GM18519 (cell line): ENCODE measurements around the gene SLC22A5.
"Not testable (repeated sequence)": the region's sequence is repeated elsewhere in the genome, so short reads cannot be mapped to it uniquely, and the experiment has no call there.

Experiments used
- ATAC-seq: cut with Tn5 transposase; IDR thresholded peaks from one replicate; pipeline ENCODE4 v1.9.1; 2021; ENCODE audit warnings: mild to moderate bottlenecking, moderate library complexity; ENCODE audit not compliant: unreplicated experiment, low FRiP score

Gene SLC22A5

DNA sequence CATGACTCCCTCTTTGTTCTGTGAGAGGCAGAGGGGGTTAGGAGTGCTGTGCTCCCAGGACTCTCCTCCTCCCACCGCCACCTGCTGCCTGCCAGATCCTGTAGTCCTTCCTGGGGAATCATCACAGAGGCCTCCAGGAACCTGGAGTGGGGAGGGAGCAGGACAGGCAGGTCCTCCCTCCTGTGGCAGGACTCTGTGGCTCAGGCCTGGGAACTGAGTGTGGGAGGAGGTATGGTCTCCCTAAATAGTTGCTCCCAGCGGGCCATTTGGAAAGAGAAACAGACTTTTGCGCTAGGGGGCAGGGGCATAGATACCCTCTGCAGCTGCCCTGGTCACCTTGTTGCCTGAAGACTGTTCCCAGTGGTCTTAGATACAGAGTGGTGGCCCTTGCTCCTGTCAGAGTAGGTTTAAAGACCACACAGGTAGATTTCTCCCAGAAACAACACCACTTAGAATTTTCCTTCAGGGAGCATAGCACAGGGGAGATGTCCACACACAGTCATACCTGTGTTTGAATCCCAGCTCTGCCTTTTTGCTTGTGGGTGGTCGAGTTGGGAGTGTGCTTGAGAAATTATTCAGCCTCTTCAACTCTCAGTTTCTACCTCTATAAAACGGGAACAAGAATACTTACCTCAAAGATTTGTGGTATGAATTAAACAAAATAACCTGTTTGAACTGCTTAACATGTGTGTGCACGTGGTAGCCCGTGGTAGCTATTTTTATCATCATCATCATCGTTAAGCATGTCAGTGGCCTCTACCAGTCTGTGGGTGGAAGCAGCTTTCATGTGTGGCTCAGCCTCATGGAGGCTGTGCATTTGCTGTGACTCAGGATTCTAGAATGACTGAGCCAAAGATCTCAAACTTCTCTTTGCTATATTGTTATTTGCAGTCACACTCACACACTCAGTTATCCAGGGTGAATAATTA is 55.8 kb downstream of the SLC22A5 start:
- ATAC-seq, result peak; percentile 52

DNA sequence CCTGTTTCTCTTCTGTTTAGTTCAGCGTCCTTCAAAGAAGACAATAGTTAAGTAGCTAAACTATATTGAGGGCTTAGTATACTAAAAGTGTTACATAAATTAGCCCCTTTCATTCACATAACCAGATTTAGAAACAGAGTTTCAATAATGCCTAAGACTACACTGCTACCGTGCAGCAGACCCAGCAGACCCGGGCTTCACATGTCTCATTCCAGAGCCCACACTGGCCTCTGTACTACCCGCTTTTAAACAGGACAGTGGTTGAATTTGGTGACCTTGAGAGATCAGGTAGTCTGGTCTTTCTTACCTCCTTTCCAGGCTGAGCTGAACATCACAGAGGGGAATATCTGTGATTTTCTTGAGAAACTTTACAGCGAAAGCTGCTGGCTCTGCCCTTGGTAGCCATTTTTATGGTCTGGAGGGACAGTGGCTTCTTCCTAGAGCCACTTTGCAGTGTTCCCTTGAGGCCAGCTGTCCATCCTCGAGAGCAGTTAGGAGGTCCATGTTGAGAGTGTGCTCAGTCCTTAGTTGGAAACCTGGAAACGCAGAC is 56.5 kb downstream of the SLC22A5 start:
- ATAC-seq, result no peak

DNA sequence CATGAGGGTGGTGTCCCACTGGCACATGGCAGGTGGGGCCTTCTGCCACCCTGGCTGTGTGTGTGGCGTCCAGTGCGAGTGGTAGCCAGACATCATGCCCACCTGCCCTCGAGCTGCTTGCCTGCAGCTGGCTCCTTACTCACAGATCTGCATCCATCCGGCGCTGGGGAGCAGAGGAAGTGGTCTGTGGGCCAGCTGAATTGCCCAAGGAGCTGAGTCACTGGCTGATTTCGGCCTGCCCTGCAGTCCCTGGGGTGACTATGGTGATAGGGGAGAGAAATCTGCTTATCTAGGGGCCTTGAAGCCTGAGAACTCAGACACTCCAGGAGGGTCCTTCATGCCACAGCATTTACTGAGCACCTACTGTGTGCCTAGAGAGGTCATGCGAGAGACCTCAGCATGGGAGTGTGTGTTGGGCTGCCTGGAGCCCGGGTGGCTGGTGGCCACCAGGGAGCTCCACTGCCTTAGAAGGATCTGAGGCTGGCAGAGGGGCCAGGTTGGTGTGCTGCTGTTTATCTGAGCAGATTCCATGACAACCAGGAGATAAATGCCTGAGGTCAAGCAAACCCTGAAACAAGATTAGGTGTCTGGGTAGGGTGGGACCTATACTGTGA is 57.1 kb downstream of the SLC22A5 start:
- no peak for ATAC-seq

DNA sequence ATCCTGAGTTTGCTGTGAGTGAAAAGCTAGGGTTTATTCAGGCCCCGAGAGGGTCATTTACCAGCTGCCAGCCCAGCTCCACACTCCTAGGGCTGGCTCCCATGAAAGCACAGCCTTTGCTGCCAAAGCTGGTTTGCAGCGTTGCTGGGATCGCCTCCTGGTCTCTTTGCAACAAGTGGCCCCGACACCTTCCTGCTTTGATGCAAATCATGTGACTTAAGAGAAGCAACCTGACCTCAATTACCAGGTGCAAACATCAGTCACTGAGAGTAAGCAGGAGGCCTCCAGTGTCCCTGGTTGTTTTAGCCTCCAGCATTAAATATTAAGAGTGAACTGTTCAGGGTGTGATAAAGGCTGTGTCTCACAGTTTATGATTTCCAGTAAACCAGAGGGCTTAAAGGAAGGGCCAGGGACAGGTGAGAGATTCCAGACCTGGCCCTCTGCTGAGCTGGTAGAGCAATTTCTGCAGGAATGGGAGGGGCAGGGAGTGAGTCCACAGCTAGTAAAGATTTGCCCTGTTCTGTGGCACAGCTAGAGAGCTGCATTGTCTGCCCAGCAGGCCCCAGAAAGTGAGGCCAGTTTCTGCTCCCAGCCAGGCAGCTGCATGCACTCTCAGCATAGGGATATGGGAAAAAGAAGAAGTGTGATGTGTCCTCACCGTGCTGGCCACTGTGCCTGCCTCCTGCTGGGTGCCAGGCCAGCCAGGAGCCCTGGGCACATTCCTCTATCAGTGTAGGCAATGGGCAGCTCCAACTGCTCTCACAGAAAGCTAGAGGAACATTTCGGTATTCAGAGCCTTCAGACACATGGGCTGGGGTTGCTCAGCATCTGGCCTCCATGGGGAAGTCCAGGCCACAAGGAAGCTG is 58.0 kb downstream of the SLC22A5 start:
- ATAC-seq, result no peak

DNA sequence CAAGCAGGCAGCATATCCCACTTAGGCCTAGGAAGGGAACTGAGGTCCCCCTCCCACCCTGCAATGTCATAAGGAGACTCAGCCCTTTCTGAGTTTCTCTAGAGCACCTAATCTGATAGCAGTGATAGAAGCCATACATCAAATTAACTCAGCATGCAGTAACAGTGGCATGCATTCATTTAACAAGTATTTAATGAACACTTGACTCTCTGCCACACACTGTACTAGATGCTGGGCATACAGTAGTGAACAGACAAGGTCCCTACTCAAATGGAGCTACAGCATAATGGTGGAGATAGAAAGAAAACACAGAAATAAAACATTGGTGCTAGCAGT is 58.6 kb downstream of the SLC22A5 start:
- ATAC-seq, result no peak

DNA sequence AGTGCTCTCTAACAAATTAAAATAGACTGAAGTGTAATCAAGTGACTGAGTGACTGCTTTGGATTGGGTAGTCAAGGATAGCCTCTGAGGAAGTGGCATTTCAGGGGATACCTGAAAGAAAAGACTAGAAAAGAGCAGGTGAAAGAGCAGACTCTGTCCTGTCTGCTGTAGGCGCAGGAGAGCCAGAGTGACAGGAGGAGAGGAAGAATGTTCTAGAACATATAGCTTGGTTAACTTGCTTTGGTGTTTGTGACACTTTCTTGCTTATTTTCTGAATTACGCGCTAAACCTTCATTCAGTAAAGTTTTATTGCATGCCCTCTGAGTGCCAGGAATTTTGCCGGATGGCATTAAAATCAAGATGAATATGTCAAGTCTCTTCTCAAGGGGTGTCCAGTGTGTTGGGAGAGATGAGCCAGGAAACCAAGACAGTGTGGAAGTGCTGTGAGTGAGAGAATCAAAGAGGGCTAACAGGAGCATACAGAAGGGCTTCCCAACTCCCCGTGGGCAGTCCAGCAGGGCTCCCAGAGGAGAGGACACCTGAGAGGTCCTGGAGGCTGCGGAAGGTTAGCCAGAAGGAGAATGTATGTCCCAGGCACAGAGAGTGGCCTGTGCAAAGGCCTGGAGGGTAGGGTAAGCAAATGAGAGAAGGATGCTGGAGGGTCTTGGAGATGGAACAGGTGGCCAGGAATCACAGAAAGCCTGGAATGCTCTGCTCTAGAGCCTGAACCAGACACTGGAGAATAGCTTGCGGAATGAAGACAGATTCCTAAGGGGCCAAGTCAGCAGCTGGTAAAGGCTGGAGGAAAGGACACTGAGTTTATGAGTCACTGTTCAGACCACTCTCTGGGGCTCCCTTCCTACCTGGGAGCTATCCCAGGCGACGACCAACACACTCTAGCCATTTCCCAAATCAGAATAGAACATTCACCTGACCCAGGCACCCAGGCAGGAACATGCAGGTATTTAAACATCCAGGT is 59.3 kb downstream of the SLC22A5 start:
- ATAC-seq, result no peak

DNA sequence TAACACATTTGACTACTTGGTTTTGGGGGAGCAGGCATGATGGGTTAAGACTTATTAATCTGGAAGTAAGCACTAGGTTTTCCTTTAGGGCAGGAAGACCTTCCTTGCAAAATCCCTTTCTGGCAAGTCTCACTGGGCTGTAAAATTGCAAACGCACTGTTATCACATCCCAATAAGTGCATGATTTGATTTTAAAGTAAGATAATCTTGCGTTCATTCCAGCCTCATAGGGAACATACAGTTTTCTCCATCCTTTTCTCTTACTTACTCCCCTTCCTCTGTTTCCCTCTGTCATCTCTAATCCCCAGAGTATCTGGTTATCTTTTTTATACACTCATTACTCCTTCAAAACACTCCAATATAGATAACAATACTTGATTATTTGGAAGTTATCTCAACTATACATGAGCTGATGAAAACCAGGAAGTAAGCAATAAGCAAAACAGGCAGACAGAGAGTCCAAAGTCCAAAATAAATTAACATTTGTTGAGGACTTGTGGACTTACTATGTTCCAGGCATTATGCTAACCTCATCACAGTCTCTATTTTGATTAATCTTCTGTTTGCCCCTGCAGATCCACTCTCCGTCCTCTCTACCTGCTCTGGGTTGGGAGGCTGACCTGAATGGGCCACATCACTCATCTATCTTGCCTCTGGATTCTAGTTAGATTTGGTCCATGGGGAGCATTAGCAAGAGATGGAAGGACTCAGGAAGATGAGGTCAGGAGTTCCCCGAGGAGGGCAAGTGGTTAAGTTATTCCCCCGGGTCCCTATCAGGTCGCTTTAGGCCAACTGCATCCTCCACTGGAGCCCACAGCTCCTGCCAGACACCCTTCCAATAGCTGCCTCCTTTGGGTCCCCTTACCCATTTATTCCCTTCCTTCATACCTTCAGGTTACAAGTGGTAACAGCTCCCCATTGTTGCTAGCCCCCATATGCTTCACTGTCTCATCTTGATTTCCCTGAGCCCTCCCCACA is 60.2 kb downstream of the SLC22A5 start:
- ATAC-seq, result no peak

DNA sequence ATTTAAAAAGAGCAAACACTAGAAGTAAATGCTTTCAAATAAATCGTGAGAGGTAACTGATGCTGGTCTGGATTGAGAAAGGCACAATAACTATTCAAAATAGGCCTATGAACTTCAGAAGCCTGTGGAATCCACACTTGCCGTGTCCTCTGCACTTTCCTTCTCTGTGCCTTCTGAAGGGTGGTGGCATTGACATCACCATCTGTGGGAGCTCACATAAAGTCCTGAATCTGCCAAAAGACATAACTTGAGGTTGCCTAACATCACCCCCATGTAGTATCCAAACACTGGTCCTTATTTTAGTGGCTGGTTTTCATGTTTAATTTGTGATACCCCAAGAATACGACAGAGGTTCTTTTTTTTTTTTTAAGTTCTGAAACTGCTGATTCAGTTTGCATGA is 61.2 kb downstream of the SLC22A5 start:
- ATAC-seq, result no peak

DNA sequence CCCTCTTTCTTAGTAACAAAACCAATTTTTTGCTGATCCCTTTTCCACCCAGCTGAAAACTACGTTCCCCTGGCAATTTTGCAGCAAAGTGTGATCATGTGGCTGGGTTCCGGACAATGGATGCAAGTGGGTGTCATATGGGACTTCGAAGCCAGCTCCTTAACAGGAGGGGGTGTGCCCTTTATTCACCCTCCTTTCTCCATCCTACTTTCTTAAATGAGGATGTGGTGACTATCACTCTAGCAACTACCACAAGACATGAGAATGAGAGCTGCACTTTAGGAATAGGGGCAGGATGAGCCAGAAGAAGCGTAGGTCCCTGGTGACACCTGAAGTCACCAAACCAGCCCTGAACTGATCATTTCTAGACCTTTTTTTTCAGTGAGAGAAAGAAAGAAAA is 62.1 kb downstream of the SLC22A5 start:
- no peak for ATAC-seq

DNA sequence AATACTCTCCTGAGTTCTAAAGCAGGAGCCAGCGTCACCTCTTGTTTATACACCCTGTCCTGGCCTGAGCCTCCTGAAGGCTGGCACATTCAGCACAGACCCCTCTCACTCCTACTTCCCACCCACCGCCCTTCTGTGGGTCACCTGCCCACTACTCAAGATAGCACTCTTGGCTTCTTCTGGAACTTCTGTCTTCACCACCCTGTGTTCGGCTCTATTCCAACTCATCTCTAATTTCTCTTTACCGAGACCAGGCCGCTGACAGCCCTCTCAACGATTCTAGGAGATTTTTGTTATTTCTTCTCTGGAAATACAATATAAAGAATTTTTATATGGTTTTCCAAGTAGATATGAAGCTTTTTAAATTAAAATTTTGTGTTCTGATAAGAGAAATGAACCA is 63.6 kb downstream of the SLC22A5 start:
- no peak for ATAC-seq

DNA sequence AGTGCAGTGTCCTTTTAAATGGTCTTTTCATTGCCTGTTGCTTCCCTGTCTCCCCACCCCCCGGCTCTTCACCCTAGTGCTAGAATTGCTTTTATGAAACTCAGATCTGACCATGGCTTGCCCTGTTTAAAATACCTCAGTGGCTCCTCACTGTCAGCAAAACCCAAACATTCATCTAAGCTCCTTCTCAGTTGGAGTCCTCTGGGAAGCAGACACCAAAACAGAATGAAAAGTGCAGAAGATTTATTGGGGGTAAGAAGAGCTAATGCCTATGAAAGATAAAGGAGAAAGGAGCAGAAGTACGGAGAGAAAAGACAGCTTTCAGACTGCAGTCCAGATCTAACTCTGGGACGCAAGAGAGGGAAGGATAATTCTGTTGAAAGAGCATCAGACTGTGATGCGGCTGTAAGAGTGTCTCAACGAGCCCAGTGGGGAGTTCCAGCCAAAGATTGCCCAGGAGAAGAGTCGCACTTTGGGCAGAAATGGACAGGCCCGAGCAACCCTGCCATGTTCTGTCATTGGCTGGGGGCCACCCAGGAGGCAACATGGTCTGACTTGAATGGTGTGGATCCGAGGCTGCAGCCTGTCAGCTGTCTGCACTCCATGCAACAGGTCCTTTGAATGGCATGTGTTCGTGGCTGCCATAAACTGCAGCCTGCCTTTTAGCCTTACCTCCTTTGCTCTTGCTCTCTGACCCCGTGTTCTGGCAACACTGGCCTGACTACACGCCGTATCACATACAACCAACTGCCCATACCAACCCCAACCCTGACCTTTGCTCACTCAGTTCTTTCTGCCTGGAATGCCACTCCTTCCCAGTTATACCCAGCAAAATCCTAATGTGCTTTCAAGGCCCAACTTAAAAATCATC is 65.1 kb downstream of the SLC22A5 start:
- ATAC-seq, result no peak

DNA sequence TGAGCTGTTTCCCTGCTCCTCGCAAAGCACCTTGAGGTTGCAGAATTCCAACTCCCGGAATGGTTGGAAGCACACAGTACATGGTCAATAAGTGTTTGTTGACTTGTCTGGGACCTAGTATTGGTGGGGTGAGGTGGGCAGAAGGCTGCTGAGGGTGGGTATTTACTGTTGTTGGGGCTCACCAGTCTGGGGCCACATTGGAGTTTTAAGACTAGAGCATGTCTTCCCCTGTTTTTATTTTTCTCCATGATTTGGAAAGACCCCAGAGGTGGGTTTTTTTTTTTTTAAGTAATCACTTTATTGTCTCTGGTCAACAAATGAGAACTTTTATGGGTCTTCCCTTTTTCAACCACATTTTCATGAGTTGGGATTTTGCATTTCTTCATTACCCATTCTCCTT is 65.9 kb downstream of the SLC22A5 start:
- no peak for ATAC-seq

DNA sequence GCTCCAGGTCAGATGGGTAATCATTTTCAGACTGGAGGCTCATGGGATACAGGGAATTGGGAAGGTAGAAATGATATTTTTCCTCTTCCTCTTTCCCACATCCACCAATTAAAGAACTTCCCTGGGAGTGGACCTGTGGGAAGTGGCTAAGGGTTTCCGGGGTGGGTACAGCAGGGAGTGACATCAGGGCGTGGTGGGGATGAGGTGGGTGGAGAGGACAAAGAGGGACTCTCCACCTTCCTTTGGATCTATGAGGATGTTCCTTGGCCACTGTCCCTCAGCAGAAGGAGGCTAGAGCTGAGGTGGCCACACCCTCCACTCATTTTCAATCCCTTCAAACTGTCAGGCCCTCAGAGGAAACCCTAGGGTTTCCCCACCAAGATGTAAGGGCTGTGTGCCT is 66.4 kb downstream of the SLC22A5 start:
- ATAC-seq, result no peak

DNA sequence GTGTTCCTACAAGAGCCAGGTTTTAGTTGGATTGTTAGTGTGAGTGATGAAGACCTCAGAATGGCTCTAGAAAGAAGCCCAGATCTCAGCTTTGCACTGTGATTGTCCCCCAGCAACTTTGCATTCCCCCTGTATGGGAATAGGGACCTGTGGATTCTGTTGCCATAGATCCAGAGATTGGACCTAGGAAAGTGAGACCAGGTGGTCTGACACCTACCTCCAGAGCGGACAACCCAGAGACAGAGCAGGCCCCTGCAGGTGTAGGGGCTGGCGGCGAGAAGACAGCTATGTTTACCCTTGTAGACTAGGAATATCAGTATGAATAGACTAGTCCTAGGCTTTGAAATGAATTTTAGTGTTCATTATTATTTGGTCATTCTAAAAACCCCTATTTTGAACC is 67.4 kb downstream of the SLC22A5 start:
- ATAC-seq, result no peak

DNA sequence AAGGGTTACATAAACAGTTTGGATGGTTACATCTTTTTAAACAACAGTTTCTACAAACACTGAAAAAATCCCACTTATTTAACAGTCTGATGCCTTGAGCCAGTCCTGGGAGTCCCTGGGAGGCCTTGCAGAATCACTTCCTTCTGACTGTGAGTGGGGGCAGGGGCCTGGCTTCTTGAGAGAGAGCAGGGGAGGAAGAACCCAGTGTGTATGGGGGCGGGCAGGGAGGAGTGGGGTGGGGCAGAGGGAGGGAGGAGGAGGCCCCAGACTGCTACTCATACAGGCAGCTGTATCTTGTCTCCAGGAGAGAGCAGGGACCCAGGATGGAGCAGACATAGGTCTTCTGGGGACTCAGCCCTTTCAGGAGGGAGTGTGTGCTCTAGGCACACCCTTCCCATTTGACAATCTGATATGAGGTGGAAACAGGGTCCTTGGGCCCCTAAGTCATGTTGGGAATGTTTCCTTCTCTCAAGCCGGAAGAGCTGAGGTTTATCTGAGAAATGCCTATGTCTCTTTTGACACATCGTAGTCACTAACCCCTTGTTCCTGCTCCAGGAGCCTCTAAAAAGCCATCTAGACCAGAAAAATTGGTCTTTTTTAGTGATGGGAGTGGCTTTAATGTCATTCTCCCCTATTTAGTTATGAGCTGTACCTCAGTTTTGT is 68.2 kb downstream of the SLC22A5 start:
- ATAC-seq, result no peak

DNA sequence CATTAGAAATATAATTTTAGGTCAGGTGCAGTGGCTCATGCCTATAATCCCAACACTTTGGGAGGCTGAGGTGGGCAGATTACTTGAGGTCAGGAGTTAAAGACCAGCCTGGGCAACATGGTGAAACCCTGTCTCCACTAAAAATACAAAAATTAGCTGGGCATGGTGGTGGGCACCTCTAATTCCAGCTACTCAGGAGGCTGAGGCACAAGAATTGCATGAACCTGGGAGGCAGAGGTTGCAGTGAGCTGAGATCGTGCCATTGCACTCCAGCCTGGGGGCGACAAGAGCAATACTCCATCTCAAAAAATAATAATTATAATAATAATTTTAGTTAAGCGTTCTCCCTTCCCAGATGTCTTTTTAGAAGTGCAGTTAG is 68.7 kb downstream of the SLC22A5 start:
- not testable (repeated sequence) for ATAC-seq

DNA sequence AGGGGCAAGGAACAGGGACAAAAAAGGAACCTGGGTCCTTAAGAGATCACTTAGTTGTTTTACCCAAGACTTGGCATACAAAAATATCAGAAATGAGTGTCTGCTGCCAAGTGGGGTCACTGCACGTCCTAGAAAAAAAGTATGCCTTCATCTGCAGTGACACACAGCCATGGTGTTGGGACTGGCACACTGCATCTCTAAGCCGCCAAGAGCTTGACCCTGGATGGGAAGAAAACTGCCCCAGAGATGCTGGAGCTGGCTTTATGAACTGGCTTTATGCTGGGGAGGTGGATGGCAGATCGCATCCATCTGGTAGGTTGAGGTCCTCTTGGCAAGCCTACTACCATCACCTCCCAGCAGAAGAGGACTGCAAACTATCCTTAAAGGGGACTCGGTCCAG is 69.4 kb downstream of the SLC22A5 start:
- ATAC-seq, result no peak
